Measurements from ENCODE around the gene OBP2A. TPM values are rescaled to one million over a fixed set of nuclear protein-coding genes. Genes with fewer than 3 reads are reported as not detected.

The OBP2A gene
- total RNA-seq, 1 experiment from 2014 or later: not detected

- ChIA-PET CTCF (no interaction called here), POLR2A (no interaction called here)
- no peak for TF ChIP-seq CTCF (IDR thresholded peaks at IDR 0.05; ENCODE audit: insufficient read depth in 1 of 2, low read depth in 1 of 2, low read length in 1 of 2, severe bottlenecking in 1 of 2, unreplicated experiment in 1 of 2)
- H3K27me3 Mint-ChIP-seq (ENCODE audit: insufficient read depth, unreplicated experiment): no peaks in the 10 kb centered on the region
- BruUV-seq (replicated peaks): no TSS peak
- H3K4me1 Mint-ChIP-seq (ENCODE audit: low read depth, unreplicated experiment): no peaks in the 10 kb centered on the region
- no peak overlapping the region for H3K4me3 Mint-ChIP-seq (ENCODE audit: unreplicated experiment)
- no peaks in the 10 kb centered on the region for H3K36me3 ChIP-seq (ENCODE audit: control insufficient read depth, insufficient read depth, low read length)
- no peak for DNase-seq
- intact Hi-C loops (cut with micrococcal nuclease; ENCODE audit: unreplicated experiment): no loop called here
- no peaks in the 10 kb centered on the region for H3K27me3 ChIP-seq (replicated peaks; ENCODE audit: control insufficient read depth, insufficient read depth, low read length)
- H3K27ac Mint-ChIP-seq (ENCODE audit: unreplicated experiment): no peak overlapping the region
- H3K9me3 Mint-ChIP-seq (ENCODE audit: unreplicated experiment): peaks cover 8% of the 10 kb centered on the region
- H3K36me3 Mint-ChIP-seq (ENCODE audit: insufficient read depth, unreplicated experiment): no peaks in the 10 kb centered on the region
- H3K9me3 ChIP-seq: no peaks in the 10 kb centered on the region
- H3K4me3 ChIP-seq (ENCODE audit: low read depth, low read length): no peak overlapping the region
- no peaks in the 10 kb centered on the region for H3K4me1 ChIP-seq
Measured at GRCh38 chr9:135551031-135551430, 5.1 kb downstream of the OBP2A start.

GRCh38 chr9:135551456-135551855 is 5.5 kb downstream of the OBP2A start:
- H3K27me3 ChIP-seq (replicated peaks; ENCODE audit: control insufficient read depth, insufficient read depth, low read length): no peaks in the 10 kb centered on the region
- DNase-seq: no peak
- H3K4me1 ChIP-seq: no peaks in the 10 kb centered on the region
- TF ChIP-seq CTCF (IDR thresholded peaks at IDR 0.05; ENCODE audit: insufficient read depth in 1 of 2, low read depth in 1 of 2, low read length in 1 of 2, severe bottlenecking in 1 of 2, unreplicated experiment in 1 of 2): no peak
- Mint-ChIP-seq H3K4me3 (ENCODE audit: unreplicated experiment) (no peak overlapping the region), H3K27me3 (ENCODE audit: insufficient read depth, unreplicated experiment) (no peaks in the 10 kb centered on the region), H3K9me3 (ENCODE audit: unreplicated experiment) (peaks cover 8% of the 10 kb centered on the region), H3K27ac (ENCODE audit: unreplicated experiment) (no peak overlapping the region), H3K4me1 (ENCODE audit: low read depth, unreplicated experiment) (no peaks in the 10 kb centered on the region), H3K36me3 (ENCODE audit: insufficient read depth, unreplicated experiment) (no peaks in the 10 kb centered on the region)
- no peak overlapping the region for H3K4me3 ChIP-seq (ENCODE audit: low read depth, low read length)
- no peaks in the 10 kb centered on the region for H3K36me3 ChIP-seq (ENCODE audit: control insufficient read depth, insufficient read depth, low read length)
- CTCF ChIA-PET: interaction anchor here (0.8 kb wide), 1 partner anchor 55 kb away, joined by 9 read pairs; no protein-coding TSS in a partner anchor
- intact Hi-C loops (cut with micrococcal nuclease; ENCODE audit: unreplicated experiment): no loop called here
- no TSS peak for BruUV-seq (replicated peaks)
- POLR2A ChIA-PET: no interaction called here
- H3K9me3 ChIP-seq: no peaks in the 10 kb centered on the region

GRCh38 chr9:135552021-135552697 is 6.2 kb downstream of the OBP2A start:
- H3K36me3 Mint-ChIP-seq (ENCODE audit: insufficient read depth, unreplicated experiment): no peaks in the 10 kb centered on the region
- ChIA-PET POLR2A (no interaction called here), CTCF (interaction anchor here (0.8 kb wide), 1 partner anchor 54 kb away, joined by 9 read pairs; no protein-coding TSS in a partner anchor)
- intact Hi-C loops (cut with micrococcal nuclease; ENCODE audit: unreplicated experiment): no loop called here
- H3K4me1 Mint-ChIP-seq (ENCODE audit: low read depth, unreplicated experiment): no peaks in the 10 kb centered on the region
- H3K9me3 Mint-ChIP-seq (ENCODE audit: unreplicated experiment): peaks cover 8% of the 10 kb centered on the region
- no peaks in the 10 kb centered on the region for H3K36me3 ChIP-seq (ENCODE audit: control insufficient read depth, insufficient read depth, low read length)
- BruUV-seq (replicated peaks): no TSS peak
- no peaks in the 10 kb centered on the region for H3K27me3 Mint-ChIP-seq (ENCODE audit: insufficient read depth, unreplicated experiment)
- H3K4me3 ChIP-seq (ENCODE audit: low read depth, low read length): no peak overlapping the region
- TF ChIP-seq CTCF (IDR thresholded peaks at IDR 0.05; ENCODE audit: insufficient read depth in 1 of 2, low read depth in 1 of 2, low read length in 1 of 2, severe bottlenecking in 1 of 2, unreplicated experiment in 1 of 2): no peak
- H3K27ac Mint-ChIP-seq (ENCODE audit: unreplicated experiment): no peak overlapping the region
- no peaks in the 10 kb centered on the region for H3K9me3 ChIP-seq
- H3K4me3 Mint-ChIP-seq (ENCODE audit: unreplicated experiment): no peak overlapping the region
- DNase-seq: no peak
- H3K27me3 ChIP-seq (replicated peaks; ENCODE audit: control insufficient read depth, insufficient read depth, low read length): no peaks in the 10 kb centered on the region
- no peaks in the 10 kb centered on the region for H3K4me1 ChIP-seq
